DMS53 treated with DMSO at 0.1 percent for 48 hours (cell line): ENCODE measurements around the gene SRP68.

Experiments
- DNase-seq: peaks from one replicate; lab custom pipeline; 2025; ENCODE audit not compliant: unreplicated experiment; lab: John Stamatoyannopoulos, UW

The SRP68 gene

GRCh38 chr17:76000016-76000754 is 72.1 kb downstream of the SRP68 start:
- DNase-seq = no peak

GRCh38 chr17:75998327-75998795 is 74.0 kb downstream of the SRP68 start:
- no peak for DNase-seq

DNA sequence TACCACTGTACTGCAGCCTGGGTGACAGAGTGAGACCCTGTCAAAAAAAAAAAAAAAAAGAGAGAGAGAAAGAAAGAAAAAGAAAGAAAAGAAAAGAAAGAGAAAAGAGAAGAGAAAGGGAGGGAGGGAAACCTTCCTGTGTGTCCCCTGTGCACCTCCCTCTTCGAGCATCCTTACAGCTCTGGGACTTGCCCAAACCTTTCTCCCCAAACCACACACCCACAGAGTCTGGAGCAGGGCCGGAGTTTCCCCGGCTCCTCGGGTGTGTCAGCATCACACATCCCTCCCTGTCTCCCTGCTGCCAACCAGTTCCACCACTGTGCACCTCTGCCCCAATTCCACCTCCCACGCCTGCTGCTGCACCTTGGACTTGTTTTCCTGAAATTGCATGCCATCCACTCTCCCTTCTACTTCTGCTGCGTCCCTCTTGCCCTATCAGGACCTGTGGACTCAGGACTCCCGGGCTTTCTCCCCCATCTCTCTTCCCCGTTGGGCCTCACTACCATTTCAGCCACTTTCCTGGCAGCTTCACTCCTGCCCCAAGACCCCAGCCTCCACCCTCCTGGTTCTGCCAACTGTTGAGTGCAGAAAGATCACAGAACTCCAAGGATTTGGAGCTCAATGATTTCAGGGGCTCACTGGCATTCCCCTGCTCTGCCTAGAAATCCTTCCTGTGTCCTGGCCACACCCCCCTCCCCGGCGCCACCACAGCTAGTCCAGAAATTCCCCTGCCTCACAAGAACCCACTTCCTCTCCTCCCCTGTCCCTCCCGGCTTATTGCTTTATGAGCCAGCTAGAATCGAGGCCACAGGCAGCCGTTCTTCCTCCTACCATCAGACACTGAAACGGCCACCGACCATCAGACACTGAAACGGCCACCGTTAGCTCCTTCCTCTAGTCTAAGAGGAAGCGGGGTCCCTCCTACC is 75.4 kb downstream of the SRP68 start:
- no peak for DNase-seq

- DNase-seq = no peak
These were observed 76.9 kb downstream of the SRP68 start for GRCh38 chr17:75995385-75995925.

DNA sequence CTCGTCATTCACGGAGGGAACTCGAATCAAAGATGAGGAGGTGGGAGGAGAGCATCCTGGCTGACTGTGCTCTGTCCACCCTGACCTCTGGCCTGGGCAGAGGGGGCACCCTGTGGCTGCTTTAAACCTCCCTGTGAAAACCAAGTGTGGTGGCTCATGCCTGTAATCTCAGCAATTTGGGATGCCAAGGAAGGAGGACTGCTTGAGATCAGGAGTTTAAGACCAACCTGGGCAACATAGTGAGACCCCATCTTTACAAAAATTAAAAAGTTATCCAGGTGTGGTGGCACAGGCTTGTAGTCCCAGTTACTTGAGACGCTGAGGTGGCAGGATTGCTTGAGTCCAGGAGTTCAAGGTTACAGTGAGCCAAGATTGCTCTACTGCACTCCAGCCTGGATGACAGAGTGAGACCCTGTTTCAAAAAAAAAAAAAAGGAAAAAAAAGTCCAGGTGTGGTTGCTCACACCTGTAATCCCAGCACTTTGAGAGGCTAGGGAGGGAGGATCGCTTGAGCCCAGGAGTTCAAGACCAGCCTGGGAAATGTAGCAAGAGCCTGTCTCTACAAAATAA is 77.4 kb downstream of the SRP68 start:
- no peak for DNase-seq

GRCh38 chr17:75991396-75991795 is 80.9 kb downstream of the SRP68 start:
- DNase-seq = no peak
